MM.1S (cell line): ENCODE data around the gene ENOX1.
A peak's percentile ranks its signal among the peaks of the same experiment; 100 is the strongest.

Source experiments
- DNase-seq: peaks from one replicate; pipeline ENCODE4 v3.0.0-alpha.2; 2015
- H2AFZ ChIP-seq: fragments of 300-600 bp; sonication (generic); 2 replicates; pipeline ENCODE4 v1.6.0; 2016; ENCODE audit warnings: antibody characterized with exemption, low read length
- H3F3A ChIP-seq: fragments of 300-600 bp; sonication (generic); 2 replicates; pipeline ENCODE4 v1.6.1; 2016; ENCODE audit warnings: mild to moderate bottlenecking, antibody characterized with exemption, low read length, moderate library complexity, mixed read lengths; ENCODE audit not compliant: insufficient read depth
- H3K27ac ChIP-seq: fragments of 300-600 bp; sonication (generic); 2 replicates; pipeline ENCODE4 v1.5.1; 2016; ENCODE audit warnings: mild to moderate bottlenecking, low read length
- H3K27me3 ChIP-seq: fragments of 300-600 bp; sonication (generic); replicated peaks from 2 replicates; pipeline ENCODE4 v1.6.0; 2016; ENCODE audit warnings: low read length; ENCODE audit not compliant: insufficient read depth
- H3K36me3 ChIP-seq: fragments of 300-600 bp; sonication (generic); replicated peaks from 2 replicates; pipeline ENCODE4 v1.6.1; 2016; ENCODE audit warnings: mild to moderate bottlenecking, low read length, mixed read lengths; ENCODE audit not compliant: insufficient read depth
- H3K4me1 ChIP-seq: fragments of 300-600 bp; sonication (generic); 2 replicates; pipeline ENCODE4 v1.6.1; 2016; ENCODE audit warnings: low read length, mixed read lengths
- H3K4me2 ChIP-seq: fragments of 300-600 bp; sonication (generic); 2 replicates; pipeline ENCODE4 v1.6.0; 2016; ENCODE audit warnings: low read depth, low read length
- H3K4me3 ChIP-seq: fragments of 300-600 bp; sonication (generic); 2 replicates; pipeline ENCODE4 v1.5.1; 2016; ENCODE audit warnings: low read length, mixed read lengths
- H3K79me2 ChIP-seq: fragments of 300-600 bp; sonication (generic); 2 replicates; pipeline ENCODE4 v1.6.1; 2016; ENCODE audit warnings: mixed run types, low read length, mixed read lengths
- H3K9ac ChIP-seq: fragments of 300-600 bp; sonication (generic); 2 replicates; pipeline ENCODE4 v1.6.1; 2016; ENCODE audit warnings: low read length, mixed read lengths
- H3K9me2 ChIP-seq: fragments of 300-600 bp; sonication (generic); replicated peaks from 2 replicates; pipeline ENCODE4 v1.6.1; 2016; ENCODE audit warnings: mild to moderate bottlenecking, low read length, mixed read lengths; ENCODE audit not compliant: insufficient read depth
- H3K9me3 ChIP-seq: fragments of 300-600 bp; sonication (generic); replicated peaks from 2 replicates; pipeline ENCODE4 v1.6.1; 2016; ENCODE audit warnings: mild to moderate bottlenecking, low read length, mixed read lengths; ENCODE audit not compliant: insufficient read depth
- H4K20me1 ChIP-seq: fragments of 300-600 bp; sonication (generic); 2 replicates; pipeline ENCODE4 v1.6.1; 2016; ENCODE audit warnings: mild to moderate bottlenecking, low read length, moderate library complexity, mixed read lengths; ENCODE audit not compliant: insufficient read depth
- CTCF ChIP-seq: fragments of 300-600 bp; sonication (generic); IDR thresholded peaks from 2 replicates; pipeline ENCODE4 v1.5.1; 2016; ENCODE audit warnings: antibody characterized with exemption, low read length, mixed read lengths
- EZH2 ChIP-seq: fragments of 300-600 bp; sonication (generic); optimal IDR thresholded peaks from 2 replicates; pipeline ENCODE3; 2017; ENCODE audit warnings: low read depth, mild to moderate bottlenecking, antibody characterized with exemption, low read length, mixed read lengths
- EZH2phosphoT487 ChIP-seq: fragments of 300-600 bp; sonication (generic); IDR thresholded peaks from 2 replicates; pipeline ENCODE4 v1.6.1; 2018; ENCODE audit warnings: antibody characterized with exemption, low read length

Gene ENOX1

GRCh38 chr13:43805681-43806128 lies 18.9 kb upstream of the ENOX1 start:
- Histone ChIP-seq H2AFZ (no peak overlapping the region), H3K27me3 (no peaks in the 10 kb centered on the region), H3K4me1 (no peaks in the 10 kb centered on the region), H3K36me3 (no peaks in the 10 kb centered on the region), H3F3A (no peaks in the 10 kb centered on the region), H3K4me3 (no peak overlapping the region), H3K9me2 (no peaks in the 10 kb centered on the region), H3K9me3 (no peaks in the 10 kb centered on the region), H4K20me1 (no peaks in the 10 kb centered on the region), H3K79me2 (no peaks in the 10 kb centered on the region), H3K4me2 (no peak overlapping the region), H3K27ac (no peak overlapping the region), H3K9ac (no peak overlapping the region)
- DNase-seq = no peak
- TF ChIP-seq EZH2phosphoT487 = no peak
- no peak for TF ChIP-seq CTCF
- no peak for TF ChIP-seq EZH2

GRCh38 chr13:43805071-43805468 lies 18.3 kb upstream of the ENOX1 start:
- H3K9me2 ChIP-seq = no peaks in the 10 kb centered on the region
- H2AFZ ChIP-seq = no peak overlapping the region
- H3K79me2 ChIP-seq = no peaks in the 10 kb centered on the region
- no peak overlapping the region for H3K27ac ChIP-seq
- no peaks in the 10 kb centered on the region for H3K36me3 ChIP-seq
- DNase-seq = no peak
- H3K4me1 ChIP-seq = no peaks in the 10 kb centered on the region
- H3K4me2 ChIP-seq = no peak overlapping the region
- H3K9me3 ChIP-seq = no peaks in the 10 kb centered on the region
- H3K27me3 ChIP-seq = no peaks in the 10 kb centered on the region
- H3K4me3 ChIP-seq = no peak overlapping the region
- no peak overlapping the region for H3K9ac ChIP-seq
- no peaks in the 10 kb centered on the region for H3F3A ChIP-seq
- no peaks in the 10 kb centered on the region for H4K20me1 ChIP-seq
- no peak for TF ChIP-seq EZH2phosphoT487
- no peak for TF ChIP-seq CTCF
- no peak for TF ChIP-seq EZH2

DNA sequence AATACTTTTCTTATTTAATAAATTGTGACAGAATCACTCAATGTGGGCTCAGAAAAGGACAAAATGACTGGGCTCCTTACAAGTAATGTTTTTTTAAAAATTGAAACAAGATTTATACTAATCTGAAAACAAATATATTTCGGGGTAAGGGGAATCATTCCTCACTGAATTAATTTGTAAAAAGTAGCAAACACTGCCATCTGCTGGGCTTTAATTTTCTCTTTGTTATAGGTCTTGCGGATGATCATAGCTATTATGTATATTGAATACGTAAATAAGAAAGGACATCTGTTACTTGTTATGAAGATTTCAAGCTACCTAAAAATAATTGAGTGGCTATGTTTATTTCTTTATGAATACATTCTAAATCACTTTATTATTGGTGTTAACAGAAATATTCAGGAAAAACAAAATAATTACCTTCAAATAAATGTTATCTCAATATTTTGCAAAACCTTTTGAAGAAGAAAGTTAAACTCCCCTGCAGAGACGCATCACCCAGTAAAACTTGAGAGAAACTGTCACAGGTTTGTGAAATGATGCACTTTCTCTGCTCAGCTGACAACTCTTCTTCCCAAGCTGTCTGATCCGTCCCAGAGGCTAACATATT lies 17.8 kb upstream of the ENOX1 start:
- no peak overlapping the region for H3K27ac ChIP-seq

More for the DNA sequence above, 17.8 kb upstream of the ENOX1 start:
- Histone ChIP-seq H3K9ac (no peak overlapping the region), H3K36me3 (no peaks in the 10 kb centered on the region), H3K9me3 (no peaks in the 10 kb centered on the region), H4K20me1 (no peaks in the 10 kb centered on the region), H3F3A (no peaks in the 10 kb centered on the region), H2AFZ (no peak overlapping the region), H3K4me2 (no peak overlapping the region), H3K79me2 (no peaks in the 10 kb centered on the region), H3K9me2 (no peaks in the 10 kb centered on the region), H3K4me3 (no peak overlapping the region), H3K4me1 (no peaks in the 10 kb centered on the region), H3K27me3 (no peaks in the 10 kb centered on the region)
- DNase-seq = peak; percentile 10
- TF ChIP-seq EZH2phosphoT487 (no peak), CTCF (peak; percentile 36)
